NB4 (cell line): Measurements from ENCODE around the gene WFDC9.
"Not testable (repeated sequence)": the region's sequence is repeated elsewhere in the genome, so short reads cannot be mapped to it uniquely, and the experiment has no call there.

Source experiments
- DNase-seq: peaks from one replicate; pipeline ENCODE4 v3.0.0; 2010; ENCODE audit warnings: low read depth
- H3K4me3 ChIP-seq: one replicate; pipeline ENCODE4 v1.5.1; 2011; ENCODE audit warnings: mild to moderate bottlenecking, low read depth, low read length, moderate library complexity
- MYC ChIP-seq: IDR thresholded peaks from 2 replicates; pipeline ENCODE4 v1.6.1; 2011; ENCODE audit warnings: low read depth, low read length
- POLR2A ChIP-seq: IDR thresholded peaks from 2 replicates; pipeline ENCODE4 v1.6.1; 2011; ENCODE audit warnings: mild to moderate bottlenecking; ENCODE audit not compliant: insufficient read length; ENCODE audit errors: extremely low read depth
- TF ChIP-seq, protein P1 (sequence below): IDR thresholded peaks from one replicate; pipeline ENCODE4 v1.5.1; 2012; ENCODE audit warnings: low read depth, low read length
- TF ChIP-seq, protein P2 (sequence below): IDR thresholded peaks from 2 replicates; pipeline ENCODE4 v1.6.1; 2011; ENCODE audit warnings: low read depth, low read length

Gene WFDC9

DNA sequence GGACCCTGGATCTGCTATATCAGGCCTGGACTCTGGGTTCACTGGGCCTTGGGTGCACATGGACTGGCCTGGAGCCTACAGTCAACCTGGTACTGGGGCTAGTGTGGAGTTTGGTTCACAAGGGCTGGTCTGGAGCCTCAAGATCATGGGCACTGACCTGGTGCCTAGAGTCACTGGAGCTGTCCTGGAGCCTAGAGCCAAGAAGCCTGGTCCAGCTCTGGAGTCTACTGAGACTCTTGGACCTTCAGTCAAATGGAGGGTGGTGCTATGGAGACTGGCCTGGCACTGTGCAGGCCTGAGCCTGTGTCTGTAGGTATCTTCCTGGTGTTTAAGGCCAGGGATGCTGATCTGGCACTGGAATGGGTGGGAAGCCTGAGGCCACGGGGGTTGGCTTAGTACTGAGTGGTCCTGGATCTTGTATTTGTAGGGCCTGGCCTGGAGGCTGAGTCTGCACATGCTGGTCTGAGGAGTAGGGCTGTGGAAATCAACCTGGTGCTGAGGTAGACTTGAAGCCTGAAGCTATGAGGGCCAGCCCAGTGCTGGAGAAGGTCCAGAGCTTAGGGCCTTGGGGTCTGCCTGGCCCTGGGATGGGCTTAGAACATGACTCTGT lies 16.5 kb upstream of the WFDC9 start:
- no peak for TF ChIP-seq MYC
- TF ChIP-seq, protein P1, sequence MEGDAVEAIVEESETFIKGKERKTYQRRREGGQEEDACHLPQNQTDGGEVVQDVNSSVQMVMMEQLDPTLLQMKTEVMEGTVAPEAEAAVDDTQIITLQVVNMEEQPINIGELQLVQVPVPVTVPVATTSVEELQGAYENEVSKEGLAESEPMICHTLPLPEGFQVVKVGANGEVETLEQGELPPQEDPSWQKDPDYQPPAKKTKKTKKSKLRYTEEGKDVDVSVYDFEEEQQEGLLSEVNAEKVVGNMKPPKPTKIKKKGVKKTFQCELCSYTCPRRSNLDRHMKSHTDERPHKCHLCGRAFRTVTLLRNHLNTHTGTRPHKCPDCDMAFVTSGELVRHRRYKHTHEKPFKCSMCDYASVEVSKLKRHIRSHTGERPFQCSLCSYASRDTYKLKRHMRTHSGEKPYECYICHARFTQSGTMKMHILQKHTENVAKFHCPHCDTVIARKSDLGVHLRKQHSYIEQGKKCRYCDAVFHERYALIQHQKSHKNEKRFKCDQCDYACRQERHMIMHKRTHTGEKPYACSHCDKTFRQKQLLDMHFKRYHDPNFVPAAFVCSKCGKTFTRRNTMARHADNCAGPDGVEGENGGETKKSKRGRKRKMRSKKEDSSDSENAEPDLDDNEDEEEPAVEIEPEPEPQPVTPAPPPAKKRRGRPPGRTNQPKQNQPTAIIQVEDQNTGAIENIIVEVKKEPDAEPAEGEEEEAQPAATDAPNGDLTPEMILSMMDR = no peak
- TF ChIP-seq, protein P2, sequence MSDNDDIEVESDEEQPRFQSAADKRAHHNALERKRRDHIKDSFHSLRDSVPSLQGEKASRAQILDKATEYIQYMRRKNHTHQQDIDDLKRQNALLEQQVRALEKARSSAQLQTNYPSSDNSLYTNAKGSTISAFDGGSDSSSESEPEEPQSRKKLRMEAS = no peak
- TF ChIP-seq POLR2A = no peak
- no peak overlapping the region for H3K4me3 ChIP-seq
- DNase-seq = no peak

DNA sequence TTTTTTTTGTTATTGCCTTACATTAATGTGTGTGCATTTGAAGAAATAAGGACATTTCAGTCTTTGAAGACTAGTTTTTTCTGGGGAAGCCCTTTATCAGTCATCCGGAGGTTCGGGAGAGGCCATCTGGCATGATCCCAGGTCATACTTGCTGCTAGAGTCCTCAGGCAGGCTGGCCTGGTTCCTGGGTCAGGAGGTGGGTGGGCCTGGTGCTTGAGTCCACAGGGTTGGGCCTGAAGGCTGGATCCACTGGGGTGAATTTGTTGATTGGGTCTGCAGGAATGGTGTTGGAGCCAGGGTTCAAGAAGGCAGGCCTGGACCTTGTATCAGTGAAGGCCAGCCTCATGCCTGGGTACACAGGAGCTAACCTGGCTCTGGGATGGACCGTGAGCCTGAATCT lies 15.8 kb upstream of the WFDC9 start:
- no peak overlapping the region for H3K4me3 ChIP-seq
- TF ChIP-seq POLR2A (no peak), MYC (no peak)
- TF ChIP-seq, protein P1 = no peak
- TF ChIP-seq, protein P2 = no peak
- no peak for DNase-seq

DNA sequence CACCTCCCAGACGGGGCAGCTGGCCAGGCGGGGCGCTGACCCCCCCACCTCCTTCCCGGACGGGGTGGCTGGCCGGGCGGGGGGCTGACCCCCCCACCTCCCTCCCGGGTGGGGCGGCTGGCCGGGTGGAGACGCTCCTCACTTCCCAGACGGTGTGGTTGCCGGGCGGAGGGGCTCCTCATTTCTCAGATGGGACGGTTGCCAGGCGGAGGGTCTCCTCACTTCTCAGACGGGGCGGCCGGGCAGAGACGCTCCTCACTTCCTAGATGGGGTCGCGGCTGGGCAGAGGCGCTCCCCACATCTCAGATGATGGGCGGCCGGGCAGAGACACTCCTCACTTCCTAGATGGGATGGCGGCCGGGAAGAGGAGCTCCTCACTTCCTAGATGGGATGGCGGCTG lies 14.8 kb upstream of the WFDC9 start:
- H3K4me3 ChIP-seq, DNase-seq: not testable (repeated sequence)

DNA sequence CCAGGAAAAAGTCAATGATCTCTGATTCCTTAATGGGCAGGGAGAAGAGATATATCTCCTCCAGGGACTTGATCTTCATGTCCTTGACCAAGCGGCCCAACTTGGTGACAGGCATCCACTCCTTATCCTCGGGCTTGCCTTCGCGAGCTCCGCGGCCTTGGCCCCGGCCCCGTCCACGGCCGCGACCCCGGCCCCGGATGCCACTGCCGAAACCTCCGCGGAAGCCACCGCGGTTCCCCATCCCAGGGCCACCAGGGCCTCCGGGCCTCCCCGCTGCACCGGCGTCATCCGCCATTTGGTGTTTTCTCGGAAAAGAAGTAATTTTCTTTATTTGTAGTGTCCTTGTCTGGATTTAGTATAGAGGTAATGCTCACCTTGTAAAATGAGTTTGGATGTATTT lies 10.0 kb upstream of the WFDC9 start:
- not testable (repeated sequence) for H3K4me3 ChIP-seq, DNase-seq

DNA sequence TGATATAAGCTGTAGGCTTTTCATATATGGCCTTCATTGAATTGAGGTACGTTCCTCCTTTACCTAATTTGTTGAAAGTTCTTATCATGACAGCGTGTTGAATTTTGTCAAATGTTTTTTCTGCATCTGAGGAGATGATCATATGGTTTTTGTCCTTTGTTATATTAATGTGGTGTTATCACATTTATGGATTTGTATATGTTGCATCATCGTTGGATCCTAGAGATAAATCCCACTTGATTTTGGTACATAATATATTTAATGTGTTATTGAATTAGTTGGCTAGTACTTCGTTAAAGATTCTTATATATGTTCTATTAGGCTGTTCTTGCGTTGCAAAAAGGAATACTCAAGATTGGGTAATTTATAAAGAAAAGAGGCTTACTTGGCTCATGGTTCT lies 8.6 kb upstream of the WFDC9 start:
- H3K4me3 ChIP-seq = no peak overlapping the region
- TF ChIP-seq MYC (no peak), POLR2A (no peak)
- TF ChIP-seq, protein P1 = no peak
- TF ChIP-seq, protein P2 = no peak
- DNase-seq = no peak

DNA sequence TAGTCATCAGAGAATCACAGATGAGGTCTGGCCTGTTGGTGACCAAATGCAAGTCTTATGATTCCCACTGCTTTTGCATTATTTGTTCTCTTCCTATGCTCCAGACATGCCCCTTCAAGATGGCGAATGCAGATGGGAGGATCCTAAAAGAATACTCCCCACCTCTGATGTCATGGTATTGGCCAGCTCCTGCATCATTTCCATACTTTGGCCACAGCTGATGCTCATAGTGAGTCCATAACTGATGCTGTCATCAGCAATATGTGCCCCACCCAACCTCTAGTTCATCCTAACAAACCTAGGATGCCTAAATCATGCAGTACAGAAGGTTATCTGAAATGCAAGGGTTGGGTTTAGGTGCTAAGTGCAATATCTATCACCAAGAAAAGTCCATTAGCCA lies 5.4 kb upstream of the WFDC9 start:
- no peak overlapping the region for H3K4me3 ChIP-seq
- TF ChIP-seq POLR2A = no peak
- TF ChIP-seq, protein P2 = no peak
- DNase-seq = no peak

DNA sequence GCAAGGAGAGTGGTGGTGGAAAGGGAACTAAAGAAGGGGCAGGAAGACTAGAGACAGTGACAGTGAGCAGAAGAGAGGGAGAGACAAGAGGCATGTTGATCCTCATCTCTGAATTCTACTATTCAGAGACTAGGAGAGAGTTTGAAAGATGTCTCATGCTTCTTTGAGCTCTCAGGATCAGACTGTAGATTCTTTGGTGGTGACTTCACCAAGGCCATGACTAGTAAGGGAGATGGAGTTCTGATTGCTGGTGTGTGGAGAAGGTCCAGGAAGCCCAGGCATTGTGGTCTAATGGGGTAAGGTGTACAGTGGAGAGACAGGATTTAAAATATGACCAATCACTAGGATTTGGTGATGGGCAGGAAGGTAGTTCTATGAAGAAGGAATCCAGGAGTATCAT lies 713 bp downstream of the WFDC9 start:
- TF ChIP-seq MYC = no peak
- TF ChIP-seq, protein P1 = no peak
- TF ChIP-seq, protein P2 = no peak
- no peak for TF ChIP-seq POLR2A
- DNase-seq = no peak
- no peak overlapping the region for H3K4me3 ChIP-seq
